GM21528 (cell line): ENCODE data around the gene ITPR1.

Source experiments
- ATAC-seq: cut with Tn5 transposase; IDR thresholded peaks from one replicate; pipeline ENCODE4 v1.9.1; 2021; ENCODE audit warnings: mild to moderate bottlenecking, moderate library complexity; ENCODE audit not compliant: unreplicated experiment, low FRiP score

ITPR1 gene

GRCh38 chr3:4708230-4708629, 215.1 kb downstream of the ITPR1 start:
- no peak for ATAC-seq

GRCh38 chr3:4709341-4709740, 216.2 kb downstream of the ITPR1 start:
- no peak for ATAC-seq

GRCh38 chr3:4710191-4710590, 217.0 kb downstream of the ITPR1 start:
- ATAC-seq, result no peak

- ATAC-seq, result peak; percentile 10
Measured at GRCh38 chr3:4711680-4711992, 218.5 kb downstream of the ITPR1 start.

GRCh38 chr3:4712109-4712508, 219.0 kb downstream of the ITPR1 start:
- no peak for ATAC-seq

GRCh38 chr3:4714045-4714444, 220.9 kb downstream of the ITPR1 start:
- ATAC-seq, result no peak

GRCh38 chr3:4716266-4716665, 223.1 kb downstream of the ITPR1 start:
- no peak for ATAC-seq

GRCh38 chr3:4716706-4717362, 223.7 kb downstream of the ITPR1 start:
- no peak for ATAC-seq

GRCh38 chr3:4717363-4717740, 224.2 kb downstream of the ITPR1 start:
- no peak for ATAC-seq

GRCh38 chr3:4718179-4718736, 225.1 kb downstream of the ITPR1 start:
- no peak for ATAC-seq

GRCh38 chr3:4719046-4719501, 225.9 kb downstream of the ITPR1 start:
- no peak for ATAC-seq

GRCh38 chr3:4720316-4721075, 227.3 kb downstream of the ITPR1 start:
- ATAC-seq, result no peak

GRCh38 chr3:4721511-4721911, 228.4 kb downstream of the ITPR1 start:
- no peak for ATAC-seq

- ATAC-seq, result no peak
Measured at GRCh38 chr3:4722103-4722502, 229.0 kb downstream of the ITPR1 start.

GRCh38 chr3:4724051-4724629, 231.0 kb downstream of the ITPR1 start:
- ATAC-seq, result no peak

- no peak for ATAC-seq
Measured at GRCh38 chr3:4726549-4726948, 233.4 kb downstream of the ITPR1 start.

GRCh38 chr3:4729061-4729973, 236.2 kb downstream of the ITPR1 start:
- no peak for ATAC-seq

GRCh38 chr3:4730719-4731118, 237.6 kb downstream of the ITPR1 start:
- no peak for ATAC-seq

GRCh38 chr3:4731543-4732111, 238.5 kb downstream of the ITPR1 start:
- ATAC-seq, result no peak

- ATAC-seq, result no peak
Measured at GRCh38 chr3:4732925-4733324, 239.8 kb downstream of the ITPR1 start.
